Breast epithelium (tissue), 4 donors: ENCODE measurements around the gene SLC43A2. TPM values are rescaled to one million over a fixed set of nuclear protein-coding genes. Genes with fewer than 3 reads are reported as not detected.
"Not testable (repeated sequence)": the region's sequence is repeated elsewhere in the genome, so short reads cannot be mapped to it uniquely, and the experiment has no call there.

Experiments used
- DNase-seq, 2 donors: peaks; one replicate each; pipeline ENCODE4 v3.0.0-alpha.2; 2019; ENCODE audit warnings: low spot score in 2 of 2
- H3K27ac ChIP-seq, 2 donors: fragments of 200-600 bp; sonication (generic) in 1 of 2; one replicate each; pipeline ENCODE4 v1.5.1; 2016 to 2019; ENCODE audit warnings: mild to moderate bottlenecking in 1 of 2
- H3K27me3 ChIP-seq, 2 donors: fragments of 200-600 bp; sonication (generic) in 1 of 2; one replicate each; pipeline versions ENCODE4 v1.5.1 to v1.6.0; 2017 to 2019; ENCODE audit warnings: control low read depth in 1 of 2, mild to moderate bottlenecking in 1 of 2
- H3K36me3 ChIP-seq: fragments of 200-600 bp; one replicate; pipeline ENCODE4 v1.5.1; 2019
- H3K4me1 ChIP-seq, 2 donors: fragments of 200-600 bp; sonication (generic); one replicate each; pipeline ENCODE4 v1.5.1; 2016 to 2019; ENCODE audit warnings: control low read depth in 1 of 2
- H3K4me3 ChIP-seq, 3 donors: fragments of 200-600 bp; sonication (generic); 1 replicate in 2 of 3; 2 replicates in 1 of 3; pipeline ENCODE4 v1.5.1; 2016 to 2019; ENCODE audit warnings: mild to moderate bottlenecking in 3 of 3, moderate library complexity in 2 of 3
- H3K9me3 ChIP-seq, 2 donors: fragments of 200-600 bp; sonication (generic) in 1 of 2; one replicate each; pipeline ENCODE4 v1.5.1; 2016 to 2019; ENCODE audit warnings: control low read depth in 1 of 2
- CTCF ChIP-seq, 3 donors: fragments of 450-650 bp; IDR thresholded peaks; one replicate each; pipeline ENCODE4 v1.5.1; 2016 to 2017; ENCODE audit warnings: antibody characterized with exemption in 3 of 3, mild to moderate bottlenecking in 3 of 3, moderate library complexity in 3 of 3
- POLR2A ChIP-seq: fragments of 450-650 bp; IDR thresholded peaks from one replicate; pipeline ENCODE4 v1.6.1; 2016; ENCODE audit warnings: antibody characterized with exemption, mild to moderate bottlenecking, moderate library complexity
- POLR2AphosphoS5 ChIP-seq, 3 donors: sonication (generic); formaldehyde crosslinking; IDR thresholded peaks; one replicate each; pipeline ENCODE4 v1.6.1; 2017; ENCODE audit warnings: antibody characterized with exemption in 3 of 3
- intact Hi-C: fragments of 100-400 bp; cut with DNase I; formaldehyde crosslinking; loops from one replicate; pipeline ENCODE4 v1.15.1; 2023; ENCODE audit warnings: low total_unique reads
- total RNA-seq, 3 donors: library from RNA; depleted of rRNA; stranded (reverse); fragments of >200 nt; gene quantifications; one replicate each; pipeline ENCODE4 v1.1.0, GENCODE V29; 2016

The SLC43A2 gene
- total RNA-seq, result 10 to 100 TPM; 13.8 to 18.9 (median 14.9) TPM

GRCh38 chr17:1627982-1628855, at the start of gene SLC43A2:
Gene SLC43A2, minus strand, starts transcription at chr17:1628834. Its CDS starts 960 bp downstream, at chr17:1627874.
- peak within 1 kb of the TSS; percentile 63 to 84 (median 79) for H3K4me3 ChIP-seq
- peak; percentile 73 to 80 for DNase-seq
- peak; percentile 18 for TF ChIP-seq POLR2A
- TF ChIP-seq CTCF (IDR thresholded peaks at IDR 0.05), result no peak
- TF ChIP-seq POLR2AphosphoS5 (IDR thresholded peaks at IDR 0.05), result peak in 2 of 3 donors; percentile 14 to 37
- peaks cover 0 to 12% of the 10 kb centered on the region in 2 donors for H3K4me1 ChIP-seq
- H3K27me3 ChIP-seq, result no peaks in the 10 kb centered on the region
- H3K9me3 ChIP-seq, result no peaks in the 10 kb centered on the region
- no peaks in the 10 kb centered on the region for H3K36me3 ChIP-seq
- H3K27ac ChIP-seq, result peak within 1 kb of the TSS; percentile 90 to 99
- intact Hi-C loops, result loop anchor here (5.0 kb wide), 1 partner anchor 56 kb away; no protein-coding TSS in a partner anchor

- Histone ChIP-seq H3K4me1 (no peaks in the 10 kb centered on the region), H3K27ac (peak overlapping the region in 1 of 2 donors; percentile 4), H3K4me3 (no peak overlapping the region), H3K9me3 (no peaks in the 10 kb centered on the region), H3K36me3 (peaks cover 72% of the 10 kb centered on the region), H3K27me3 (no peaks in the 10 kb centered on the region)
- no peak for DNase-seq
- no peak for TF ChIP-seq POLR2A
- intact Hi-C loops, result no loop called here
Measured at GRCh38 chr17:1676401-1676800, 47.8 kb upstream of the SLC43A2 start.

GRCh38 chr17:1673041-1673785, 44.6 kb upstream of the SLC43A2 start:
- intact Hi-C loops, result no loop called here

GRCh38 chr17:1663934-1664333, 35.3 kb upstream of the SLC43A2 start:
- H3K4me1 ChIP-seq, intact Hi-C loops, DNase-seq, H3K27me3 ChIP-seq, H3K9me3 ChIP-seq, H3K4me3 ChIP-seq: not testable (repeated sequence)
- Histone ChIP-seq H3K27ac (peak overlapping the region in 1 of 2 donors; percentile 9), H3K36me3 (peaks cover 27% of the 10 kb centered on the region)

More at GRCh38 chr17:1673041-1673785, 44.6 kb upstream of the SLC43A2 start:
- no peaks in the 10 kb centered on the region for H3K27me3 ChIP-seq
- DNase-seq, result no peak
- no peaks in the 10 kb centered on the region for H3K9me3 ChIP-seq
- H3K36me3 ChIP-seq, result peaks cover 45% of the 10 kb centered on the region
- H3K4me3 ChIP-seq, result no peak overlapping the region
- no peaks in the 10 kb centered on the region for H3K4me1 ChIP-seq
- no peak overlapping the region for H3K27ac ChIP-seq
- TF ChIP-seq POLR2AphosphoS5 (IDR thresholded peaks at IDR 0.05) (no peak), POLR2A (no peak), CTCF (IDR thresholded peaks at IDR 0.05) (no peak)

GRCh38 chr17:1661045-1661444, 32.4 kb upstream of the SLC43A2 start:
- H3K9me3 ChIP-seq, result no peaks in the 10 kb centered on the region
- no peak for TF ChIP-seq CTCF (IDR thresholded peaks at IDR 0.05)
- TF ChIP-seq POLR2AphosphoS5 (IDR thresholded peaks at IDR 0.05), result no peak
- no peak for TF ChIP-seq POLR2A
- H3K27me3 ChIP-seq, result no peaks in the 10 kb centered on the region
- no peak overlapping the region for H3K27ac ChIP-seq
- intact Hi-C loops, result no loop called here
- DNase-seq, result no peak
- H3K4me1 ChIP-seq, result no peaks in the 10 kb centered on the region
- peaks cover 28% of the 10 kb centered on the region for H3K36me3 ChIP-seq
- no peak overlapping the region for H3K4me3 ChIP-seq

GRCh38 chr17:1658100-1658499, 29.5 kb upstream of the SLC43A2 start:
- intact Hi-C loops, result no loop called here
- Histone ChIP-seq H3K27ac (no peak overlapping the region), H3K4me1 (no peaks in the 10 kb centered on the region), H3K9me3 (no peaks in the 10 kb centered on the region), H3K36me3 (peaks cover 39% of the 10 kb centered on the region), H3K27me3 (no peaks in the 10 kb centered on the region), H3K4me3 (no peak overlapping the region)
- no peak for TF ChIP-seq POLR2A
- no peak for TF ChIP-seq POLR2AphosphoS5 (IDR thresholded peaks at IDR 0.05)
- TF ChIP-seq CTCF (IDR thresholded peaks at IDR 0.05), result no peak
- no peak for DNase-seq
